ENCODE measurements around the gene RPL5. TPM values are rescaled to one million over a fixed set of nuclear protein-coding genes. Genes with fewer than 3 reads are reported as not detected.
A peak's percentile ranks its signal among the peaks of the same experiment; 100 is the strongest.

RPL5 gene
- total and polyA plus RNA-seq, 2 experiments from 2014 or later, result 726 to 1,737 TPM

GRCh38 chr1:92803140-92803887, 28.5 kb upstream of the RPL5 start:
- no peaks in the 10 kb centered on the region for H3K27me3 ChIP-seq
- no peak overlapping the region for H3K27ac ChIP-seq
- DNase-seq (ENCODE audit: low spot score), result no peak
- peaks cover 4% of the 10 kb centered on the region for H3K9me3 ChIP-seq (ENCODE audit: low read depth)
- no peak for TF ChIP-seq CTCF (IDR thresholded peaks at IDR 0.05; ENCODE audit: poor library complexity)
- no peak for TF ChIP-seq EZH2 (IDR thresholded peaks at IDR 0.05; ENCODE audit: borderline replicate concordance)
- TF ChIP-seq EZH2phosphoT487 (IDR thresholded peaks at IDR 0.05; ENCODE audit: low read depth, severe bottlenecking, unreplicated experiment), result no peak
- 94% methylated on average over 7 of the region's 7 CpGs for WGBS (ENCODE audit: low lambda C conversion rate, missing lambda C conversion rate)
- no peak overlapping the region for H3K4me3 ChIP-seq
- no peak overlapping the region for H3K4me2 ChIP-seq
- H3K36me3 ChIP-seq (replicated peaks; ENCODE audit: insufficient read depth, low read depth), result no peaks in the 10 kb centered on the region
- no peaks in the 10 kb centered on the region for H3K9me2 ChIP-seq (replicated peaks; ENCODE audit: insufficient read depth)
- no peak overlapping the region for H2AFZ ChIP-seq
- peaks cover 7% of the 10 kb centered on the region for H3K4me1 ChIP-seq (ENCODE audit: insufficient read depth)
- no peaks in the 10 kb centered on the region for H4K20me1 ChIP-seq (ENCODE audit: insufficient read depth, poor library complexity, severe bottlenecking)
- no peaks in the 10 kb centered on the region for H3K79me2 ChIP-seq

- Histone ChIP-seq H3K9me2 (replicated peaks; ENCODE audit: insufficient read depth) (no peaks in the 10 kb centered on the region), H2AFZ (no peak overlapping the region), H3K36me3 (replicated peaks; ENCODE audit: insufficient read depth, low read depth) (no peaks in the 10 kb centered on the region), H3K4me3 (no peak overlapping the region), H3K4me2 (peak overlapping the region; percentile 12), H3K27ac (peak overlapping the region; percentile 93), H3K27me3 (no peaks in the 10 kb centered on the region), H3K9me3 (ENCODE audit: low read depth) (peaks cover 4% of the 10 kb centered on the region), H3K79me2 (no peaks in the 10 kb centered on the region), H4K20me1 (ENCODE audit: insufficient read depth, poor library complexity, severe bottlenecking) (no peaks in the 10 kb centered on the region), H3K4me1 (ENCODE audit: insufficient read depth) (peaks cover 7% of the 10 kb centered on the region)
- peak; percentile 90 for DNase-seq (ENCODE audit: low spot score)
- TF ChIP-seq EZH2phosphoT487 (IDR thresholded peaks at IDR 0.05; ENCODE audit: low read depth, severe bottlenecking, unreplicated experiment) (no peak), EZH2 (IDR thresholded peaks at IDR 0.05; ENCODE audit: borderline replicate concordance) (no peak), CTCF (IDR thresholded peaks at IDR 0.05; ENCODE audit: poor library complexity) (no peak)
- WGBS (ENCODE audit: low lambda C conversion rate, missing lambda C conversion rate), result 10% methylated on average over 7 of the region's 7 CpGs
Observed at GRCh38 chr1:92804721-92805201, 27.1 kb upstream of the RPL5 start.

- Histone ChIP-seq H3K9me3 (ENCODE audit: low read depth) (peaks cover 4% of the 10 kb centered on the region), H3K4me1 (ENCODE audit: insufficient read depth) (peaks cover 7% of the 10 kb centered on the region), H3K9me2 (replicated peaks; ENCODE audit: insufficient read depth) (no peaks in the 10 kb centered on the region), H3K79me2 (no peaks in the 10 kb centered on the region), H3K36me3 (replicated peaks; ENCODE audit: insufficient read depth, low read depth) (no peaks in the 10 kb centered on the region), H3K27me3 (no peaks in the 10 kb centered on the region), H3K4me2 (peak overlapping the region; percentile 12), H4K20me1 (ENCODE audit: insufficient read depth, poor library complexity, severe bottlenecking) (no peaks in the 10 kb centered on the region), H3K27ac (peak overlapping the region; percentile 93), H2AFZ (no peak overlapping the region), H3K4me3 (no peak overlapping the region)
- no peak for TF ChIP-seq EZH2 (IDR thresholded peaks at IDR 0.05; ENCODE audit: borderline replicate concordance)
- no peak for TF ChIP-seq EZH2phosphoT487 (IDR thresholded peaks at IDR 0.05; ENCODE audit: low read depth, severe bottlenecking, unreplicated experiment)
- no peak for TF ChIP-seq CTCF (IDR thresholded peaks at IDR 0.05; ENCODE audit: poor library complexity)
- DNase-seq (ENCODE audit: low spot score), result no peak
- WGBS (ENCODE audit: low lambda C conversion rate, missing lambda C conversion rate), result 97% methylated on average over 1 of the region's 1 CpG
Observed at GRCh38 chr1:92805216-92805615, 26.6 kb upstream of the RPL5 start.
